ENCODE measurements around the gene ITLN1.

DNA sequence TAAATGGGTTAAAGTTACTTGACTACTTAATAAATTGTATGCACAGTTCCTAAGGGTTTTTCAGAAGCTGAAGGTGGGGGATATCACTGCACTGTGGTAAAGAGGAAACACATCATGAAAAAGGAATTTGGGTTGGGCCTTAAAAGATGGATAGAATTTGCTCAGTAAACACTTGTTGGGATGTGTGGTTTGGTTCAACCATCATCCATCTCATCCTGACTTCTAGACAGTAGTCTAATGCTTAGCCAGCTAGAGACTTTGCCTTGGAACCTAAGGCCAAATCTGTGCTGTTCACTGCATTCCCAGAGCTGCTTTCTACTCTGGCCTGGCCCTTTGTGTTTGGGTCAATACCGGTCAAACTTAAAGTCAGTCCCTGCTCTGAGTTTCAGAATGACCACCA lies 58.4 kb downstream of the ITLN1 start:
- TF ChIP-seq CTCF (IDR thresholded peaks at IDR 0.05) (no peak), POLR2A (IDR thresholded peaks at IDR 0.05) (no peak)
